ENCODE data around the gene NSD2.

The NSD2 gene

GRCh38 chr4:1864076-1865008 lies 6.9 kb upstream of the NSD2 start:
- DNase-seq (ENCODE audit: low read depth, low spot score): no peak

GRCh38 chr4:1866189-1866661 lies 5.0 kb upstream of the NSD2 start:
- no peak for DNase-seq (ENCODE audit: low read depth, low spot score)

GRCh38 chr4:1868293-1868692 lies 2.9 kb upstream of the NSD2 start:
- DNase-seq (ENCODE audit: low read depth, low spot score): no peak

- no peak for DNase-seq (ENCODE audit: low read depth, low spot score)
Measured at GRCh38 chr4:1868912-1869311, 2.3 kb upstream of the NSD2 start.

GRCh38 chr4:1869530-1870327 lies 1.5 kb upstream of the NSD2 start:
- no peak for DNase-seq (ENCODE audit: low read depth, low spot score)

- no peak for DNase-seq (ENCODE audit: low read depth, low spot score)
Measured at GRCh38 chr4:1870328-1870577, 940 bp upstream of the NSD2 start.

GRCh38 chr4:1871471-1872021 lies 353 bp downstream of the NSD2 start:
- no peak for DNase-seq (ENCODE audit: low read depth, low spot score)

GRCh38 chr4:1872870-1873269 lies 1.7 kb downstream of the NSD2 start:
- DNase-seq (ENCODE audit: low read depth, low spot score): no peak

- no peak for DNase-seq (ENCODE audit: low read depth, low spot score)
Measured at GRCh38 chr4:1873291-1873690, 2.1 kb downstream of the NSD2 start.

GRCh38 chr4:1873776-1874175 lies 2.6 kb downstream of the NSD2 start:
- no peak for DNase-seq (ENCODE audit: low read depth, low spot score)

- no peak for DNase-seq (ENCODE audit: low read depth, low spot score)
Measured at GRCh38 chr4:1874201-1874600, 3.0 kb downstream of the NSD2 start.

- no peak for DNase-seq (ENCODE audit: low read depth, low spot score)
Measured at GRCh38 chr4:1879485-1879884, 8.3 kb downstream of the NSD2 start.

GRCh38 chr4:1880332-1880731 lies 9.1 kb downstream of the NSD2 start:
- DNase-seq (ENCODE audit: low read depth, low spot score): no peak

- DNase-seq (ENCODE audit: low read depth, low spot score): no peak
Measured at GRCh38 chr4:1882850-1883271, 11.7 kb downstream of the NSD2 start.

GRCh38 chr4:1883583-1883982 lies 12.4 kb downstream of the NSD2 start:
- no peak for DNase-seq (ENCODE audit: low read depth, low spot score)

GRCh38 chr4:1885414-1885813 lies 14.2 kb downstream of the NSD2 start:
- DNase-seq (ENCODE audit: low read depth, low spot score): no peak

- DNase-seq (ENCODE audit: low read depth, low spot score): no peak
Measured at GRCh38 chr4:1887052-1887451, 15.9 kb downstream of the NSD2 start.

- no peak for DNase-seq (ENCODE audit: low read depth, low spot score)
Measured at GRCh38 chr4:1890979-1891570, 19.9 kb downstream of the NSD2 start.

- no peak for DNase-seq (ENCODE audit: low read depth, low spot score)
Measured at GRCh38 chr4:1895971-1896657, 24.9 kb downstream of the NSD2 start.

GRCh38 chr4:1896658-1896991 lies 25.4 kb downstream of the NSD2 start:
- DNase-seq (ENCODE audit: low read depth, low spot score): no peak

GRCh38 chr4:1898007-1898406 lies 26.8 kb downstream of the NSD2 start:
- no peak for DNase-seq (ENCODE audit: low read depth, low spot score)

- DNase-seq (ENCODE audit: low read depth, low spot score): no peak
Measured at GRCh38 chr4:1898681-1899080, 27.5 kb downstream of the NSD2 start.

Data from brain pericyte (primary cell).